Measurements from ENCODE around the gene SLC22A23. TPM values are rescaled to one million over a fixed set of nuclear protein-coding genes. Genes with fewer than 3 reads are reported as not detected.

SLC22A23 gene
- total RNA-seq, 1 experiment from 2014 or later = 5.7 TPM

- Histone ChIP-seq H3K9me3 (ENCODE audit: low read length) (no peaks in the 10 kb centered on the region), H4K20me1 (ENCODE audit: low read length) (no peaks in the 10 kb centered on the region), H3K4me3 (ENCODE audit: low read length) (no peak overlapping the region), H3K9ac (ENCODE audit: low read length) (no peak overlapping the region), H3K27me3 (ENCODE audit: low read length) (no peaks in the 10 kb centered on the region), H3K36me3 (ENCODE audit: low read depth, low read length) (no peaks in the 10 kb centered on the region), H3F3A (ENCODE audit: low read length, unreplicated experiment) (no peaks in the 10 kb centered on the region), H3K9me2 (replicated peaks; ENCODE audit: low read length) (no peaks in the 10 kb centered on the region), H3K4me1 (ENCODE audit: insufficient read depth, low read length) (peaks cover 6% of the 10 kb centered on the region; the same call in 1 of the 2 replicates), H3K4me2 (ENCODE audit: low read length) (no peak overlapping the region), H3K27ac (ENCODE audit: low read length) (no peak overlapping the region), H2AFZ (ENCODE audit: low read length) (no peak overlapping the region), H3K79me2 (ENCODE audit: low read length) (no peaks in the 10 kb centered on the region)
- intact Hi-C loops (cut with micrococcal nuclease) = no loop called here
- POLR2A ChIA-PET (ENCODE audit: unreplicated experiment) = no interaction called here
- CTCF ChIA-PET = no interaction called here
- no peak for DNase-seq
- TF ChIP-seq EZH2phosphoT487 (IDR thresholded peaks at IDR 0.05; ENCODE audit: borderline replicate concordance, low read length) = no peak
- TF ChIP-seq EZH2 (IDR thresholded peaks at IDR 0.05; ENCODE audit: low read length, unreplicated experiment) = no peak
- no TSS peak for BruUV-seq (replicated peaks)
- no peak for ATAC-seq
These were observed 166.5 kb downstream of the SLC22A23 start for GRCh38 chr6:3290149-3290930.

- Histone ChIP-seq H4K20me1 (ENCODE audit: low read length) (no peaks in the 10 kb centered on the region), H3K27ac (ENCODE audit: low read length) (no peak overlapping the region), H3K9me2 (replicated peaks; ENCODE audit: low read length) (no peaks in the 10 kb centered on the region), H3K4me1 (ENCODE audit: insufficient read depth, low read length) (peaks cover 6% of the 10 kb centered on the region; the same call in 1 of the 2 replicates), H3K4me3 (ENCODE audit: low read length) (no peak overlapping the region), H3K36me3 (ENCODE audit: low read depth, low read length) (no peaks in the 10 kb centered on the region), H3K9me3 (ENCODE audit: low read length) (no peaks in the 10 kb centered on the region), H3K79me2 (ENCODE audit: low read length) (no peaks in the 10 kb centered on the region), H3K27me3 (ENCODE audit: low read length) (no peaks in the 10 kb centered on the region), H2AFZ (ENCODE audit: low read length) (no peak overlapping the region), H3K9ac (ENCODE audit: low read length) (no peak overlapping the region), H3F3A (ENCODE audit: low read length, unreplicated experiment) (no peaks in the 10 kb centered on the region), H3K4me2 (ENCODE audit: low read length) (no peak overlapping the region)
- POLR2A ChIA-PET (ENCODE audit: unreplicated experiment) = no interaction called here
- DNase-seq = no peak
- TF ChIP-seq EZH2 (IDR thresholded peaks at IDR 0.05; ENCODE audit: low read length, unreplicated experiment) (no peak), CTCF (conservative IDR thresholded peaks at IDR 0.05; ENCODE audit: low read depth, low read length) (no peak), EZH2phosphoT487 (IDR thresholded peaks at IDR 0.05; ENCODE audit: borderline replicate concordance, low read length) (no peak)
- intact Hi-C loops (cut with micrococcal nuclease) = no loop called here
- CTCF ChIA-PET = no interaction called here
- no peak for ATAC-seq
- BruUV-seq (replicated peaks) = no TSS peak
These were observed 167.2 kb downstream of the SLC22A23 start for GRCh38 chr6:3289664-3290055.

GRCh38 chr6:3288711-3289663 lies 167.9 kb downstream of the SLC22A23 start:
- no peak overlapping the region for H3K27ac ChIP-seq (ENCODE audit: low read length)
- ATAC-seq = no peak

More at GRCh38 chr6:3288711-3289663, 167.9 kb downstream of the SLC22A23 start:
- ChIA-PET CTCF (no interaction called here), POLR2A (ENCODE audit: unreplicated experiment) (no interaction called here)
- no peak overlapping the region for H2AFZ ChIP-seq (ENCODE audit: low read length)
- H3K36me3 ChIP-seq (ENCODE audit: low read depth, low read length) = no peaks in the 10 kb centered on the region
- no peaks in the 10 kb centered on the region for H3K9me2 ChIP-seq (replicated peaks; ENCODE audit: low read length)
- BruUV-seq (replicated peaks) = no TSS peak
- no peaks in the 10 kb centered on the region for H3K9me3 ChIP-seq (ENCODE audit: low read length)
- no peaks in the 10 kb centered on the region for H3K79me2 ChIP-seq (ENCODE audit: low read length)
- H3K4me1 ChIP-seq (ENCODE audit: insufficient read depth, low read length) = peaks cover 6% of the 10 kb centered on the region; the same call in 1 of the 2 replicates
- intact Hi-C loops (cut with micrococcal nuclease) = no loop called here
- no peak overlapping the region for H3K9ac ChIP-seq (ENCODE audit: low read length)
- no peak overlapping the region for H3K4me2 ChIP-seq (ENCODE audit: low read length)
- H3K27me3 ChIP-seq (ENCODE audit: low read length) = no peaks in the 10 kb centered on the region
- no peak overlapping the region for H3K4me3 ChIP-seq (ENCODE audit: low read length)
- H4K20me1 ChIP-seq (ENCODE audit: low read length) = no peaks in the 10 kb centered on the region
- TF ChIP-seq EZH2 (IDR thresholded peaks at IDR 0.05; ENCODE audit: low read length, unreplicated experiment) (no peak), CTCF (conservative IDR thresholded peaks at IDR 0.05; ENCODE audit: low read depth, low read length) (no peak), EZH2phosphoT487 (IDR thresholded peaks at IDR 0.05; ENCODE audit: borderline replicate concordance, low read length) (no peak)
- DNase-seq = no peak
- H3F3A ChIP-seq (ENCODE audit: low read length, unreplicated experiment) = no peaks in the 10 kb centered on the region

Measured in PC-3 (cell line).